LNCAP (cell line): Measurements from ENCODE around the gene UBR4.
A peak's percentile ranks its signal among the peaks of the same experiment; 100 is the strongest.

Source experiments
- TF ChIP-seq, protein P1 (sequence below): fragments of 450-650 bp; IDR thresholded peaks from 2 replicates; pipeline ENCODE4 v1.5.1; 2017; ENCODE audit warnings: mild to moderate bottlenecking

The UBR4 gene

DNA sequence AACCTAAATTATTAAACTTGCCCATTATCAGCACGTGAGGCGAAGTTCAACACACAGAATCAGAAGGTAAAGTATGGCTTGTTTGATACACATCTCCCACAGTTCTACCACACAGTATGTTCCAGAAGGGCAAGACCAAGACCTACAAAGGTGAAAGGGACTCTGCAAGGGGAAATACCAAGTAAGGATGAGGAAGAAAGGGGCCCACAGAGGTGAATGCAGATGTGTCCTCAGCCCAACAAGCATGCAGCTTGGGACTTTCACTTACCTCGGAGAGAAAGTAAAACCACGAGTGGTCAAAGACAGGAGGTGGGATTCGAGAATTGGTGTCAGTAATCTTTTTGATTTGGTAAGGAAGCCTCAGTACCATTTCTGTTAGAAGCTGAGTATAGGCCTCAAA is 85.8 kb downstream of the UBR4 start:
- TF ChIP-seq, protein P1, sequence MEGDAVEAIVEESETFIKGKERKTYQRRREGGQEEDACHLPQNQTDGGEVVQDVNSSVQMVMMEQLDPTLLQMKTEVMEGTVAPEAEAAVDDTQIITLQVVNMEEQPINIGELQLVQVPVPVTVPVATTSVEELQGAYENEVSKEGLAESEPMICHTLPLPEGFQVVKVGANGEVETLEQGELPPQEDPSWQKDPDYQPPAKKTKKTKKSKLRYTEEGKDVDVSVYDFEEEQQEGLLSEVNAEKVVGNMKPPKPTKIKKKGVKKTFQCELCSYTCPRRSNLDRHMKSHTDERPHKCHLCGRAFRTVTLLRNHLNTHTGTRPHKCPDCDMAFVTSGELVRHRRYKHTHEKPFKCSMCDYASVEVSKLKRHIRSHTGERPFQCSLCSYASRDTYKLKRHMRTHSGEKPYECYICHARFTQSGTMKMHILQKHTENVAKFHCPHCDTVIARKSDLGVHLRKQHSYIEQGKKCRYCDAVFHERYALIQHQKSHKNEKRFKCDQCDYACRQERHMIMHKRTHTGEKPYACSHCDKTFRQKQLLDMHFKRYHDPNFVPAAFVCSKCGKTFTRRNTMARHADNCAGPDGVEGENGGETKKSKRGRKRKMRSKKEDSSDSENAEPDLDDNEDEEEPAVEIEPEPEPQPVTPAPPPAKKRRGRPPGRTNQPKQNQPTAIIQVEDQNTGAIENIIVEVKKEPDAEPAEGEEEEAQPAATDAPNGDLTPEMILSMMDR = no peak

DNA sequence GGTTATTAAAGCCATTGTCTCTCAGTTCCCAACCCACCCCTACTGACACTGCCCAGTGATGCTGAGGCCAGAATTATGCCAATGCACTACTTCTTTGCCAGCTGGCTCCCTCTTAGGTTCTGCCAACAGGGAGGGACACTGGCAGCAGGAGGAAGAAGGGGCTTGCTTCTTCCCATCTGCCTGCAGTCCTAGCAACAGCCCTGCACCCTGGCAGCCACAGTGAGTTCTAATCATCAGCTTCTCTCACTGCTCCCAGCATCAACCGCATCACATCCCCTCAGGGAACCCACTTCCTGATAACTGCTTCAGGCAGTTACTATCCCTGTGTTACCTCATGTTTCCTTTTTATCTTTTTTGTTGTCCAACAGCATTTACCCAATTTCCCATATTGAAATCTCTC is 86.2 kb downstream of the UBR4 start:
- TF ChIP-seq, protein P1 = no peak

DNA sequence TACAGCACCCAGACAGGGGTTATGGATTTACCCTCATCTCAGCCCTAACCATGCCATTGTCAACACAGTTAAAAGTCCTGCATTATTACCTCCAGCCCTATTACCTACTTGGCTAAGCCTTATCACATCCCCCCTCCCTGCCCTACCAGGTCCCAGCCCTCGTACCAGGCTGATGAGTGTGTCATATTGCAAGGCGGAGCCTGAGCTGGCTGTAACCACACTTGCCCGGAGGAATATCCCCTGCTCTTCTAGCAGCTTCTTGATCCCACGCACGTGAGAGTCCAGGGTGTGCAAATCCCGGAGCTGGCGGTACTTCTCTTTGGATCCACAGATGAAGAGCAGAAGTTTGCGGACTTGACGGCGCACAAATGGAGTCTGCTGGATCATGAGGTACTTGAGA is 87.4 kb downstream of the UBR4 start:
- TF ChIP-seq, protein P1 = no peak

DNA sequence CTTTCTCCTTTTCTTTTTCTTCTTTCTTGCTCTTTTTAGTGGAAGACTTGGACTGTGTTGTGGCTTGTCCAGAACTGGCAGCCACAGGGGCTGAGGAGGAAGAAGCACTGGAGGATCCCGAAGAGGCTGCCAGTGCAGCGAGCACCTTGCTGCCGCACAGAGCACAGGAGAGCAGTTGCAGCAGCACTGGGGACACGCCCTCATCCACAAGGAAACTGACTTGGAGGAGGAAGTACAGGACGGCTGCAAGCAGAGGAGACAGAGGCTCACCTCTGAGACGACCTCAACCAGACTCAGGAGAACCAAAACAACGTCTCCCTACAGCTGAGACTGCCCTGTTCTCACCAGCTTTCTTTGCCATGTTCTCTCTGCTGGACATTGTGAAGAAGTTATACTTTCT is 88.9 kb downstream of the UBR4 start:
- TF ChIP-seq, protein P1 = no peak

DNA sequence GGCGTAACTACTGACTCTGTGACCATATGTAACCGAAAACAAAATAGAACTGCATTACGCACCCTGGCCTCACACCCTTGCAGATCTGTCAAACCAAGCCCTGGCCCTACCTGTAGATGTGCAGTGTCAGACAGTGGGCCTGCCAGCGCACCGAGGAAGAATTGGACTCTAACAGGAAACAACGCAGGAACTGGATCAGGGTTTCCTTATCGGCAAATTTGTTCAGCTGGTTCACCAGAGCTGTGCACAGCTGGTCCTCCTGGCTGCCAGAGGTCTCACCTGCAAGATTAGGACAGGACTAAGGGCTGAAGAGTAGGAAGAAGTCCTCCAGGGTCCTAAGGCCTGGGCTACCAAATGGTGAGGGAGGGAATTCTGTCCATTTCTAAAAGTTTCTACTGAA is 90.0 kb downstream of the UBR4 start:
- TF ChIP-seq, protein P1 = no peak

DNA sequence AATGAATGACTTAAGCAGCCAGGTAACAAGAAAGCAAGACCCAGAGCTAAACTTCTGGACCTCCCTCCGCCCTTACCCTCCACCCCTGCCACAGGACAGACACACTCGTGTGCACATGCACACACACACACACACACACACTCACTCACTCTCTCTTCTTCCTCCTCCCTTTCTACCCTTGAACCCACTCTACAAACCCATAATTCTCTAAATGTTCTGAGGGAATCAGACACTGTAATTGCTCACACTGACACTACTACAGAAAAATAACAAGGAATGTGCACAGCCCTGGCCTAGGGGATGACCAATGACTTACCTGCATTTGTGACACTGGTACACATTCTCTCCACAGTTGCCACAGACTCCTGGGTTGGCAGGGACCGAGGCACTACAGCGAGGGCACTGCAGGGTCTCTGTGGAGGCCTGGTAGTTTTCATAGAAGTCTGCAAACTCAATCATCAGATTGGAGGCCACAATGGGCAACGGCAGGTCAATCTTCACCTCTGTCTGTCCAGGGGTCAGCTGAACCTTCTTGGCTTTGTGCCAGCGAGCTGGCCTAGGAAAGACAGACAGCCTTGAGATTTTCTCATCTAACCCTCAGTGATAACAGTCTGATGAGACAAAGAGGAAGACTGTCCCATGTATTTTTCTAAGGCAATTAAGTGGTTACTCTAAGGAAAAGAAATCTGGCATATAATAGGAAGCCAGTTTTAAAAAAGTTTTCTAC is 94.8 kb downstream of the UBR4 start:
- TF ChIP-seq, protein P1 = no peak

DNA sequence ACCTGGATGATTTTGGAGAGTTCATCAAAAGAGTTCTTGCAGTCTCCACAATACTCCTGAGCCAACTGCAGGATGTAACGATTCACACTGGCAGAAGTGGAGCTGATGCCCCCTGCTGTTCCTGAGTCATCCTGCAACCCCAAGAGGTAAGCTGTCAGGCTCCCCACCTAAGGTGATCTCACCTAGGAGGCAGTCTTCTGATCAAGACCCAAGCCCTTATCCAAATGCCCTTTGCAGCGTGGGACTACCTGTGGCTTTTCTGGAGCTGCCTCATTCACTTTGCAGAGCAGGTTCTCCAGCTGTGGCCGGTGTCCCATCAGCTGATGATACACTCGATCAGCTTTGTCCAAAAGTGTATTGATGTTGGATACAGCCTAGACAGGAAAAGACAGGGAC is 96.4 kb downstream of the UBR4 start:
- TF ChIP-seq, protein P1 = peak; percentile 35
